Neural cell (in vitro differentiated cells): ENCODE results near the gene PRKCQ.

ENCODE experiments used
- CTCF ChIP-seq: fragments of 450-650 bp; IDR thresholded peaks from 2 replicates; pipeline ENCODE4 v1.5.1; 2014; ENCODE audit warnings: antibody characterized with exemption, mild to moderate bottlenecking, moderate library complexity; ENCODE audit not compliant: poor library complexity, severe bottlenecking
- EP300 ChIP-seq: fragments of 450-650 bp; conservative IDR thresholded peaks from 2 replicates; pipeline ENCODE4 v1.6.1; 2014; ENCODE audit warnings: antibody characterized with exemption, mild to moderate bottlenecking, moderate library complexity; ENCODE audit not compliant: poor library complexity, severe bottlenecking
- POLR2AphosphoS5 ChIP-seq: IDR thresholded peaks from 2 replicates; pipeline ENCODE4 v1.6.1; 2012
- TAF1 ChIP-seq: IDR thresholded peaks from 2 replicates; pipeline ENCODE4 v1.6.1; 2012; ENCODE audit warnings: low read depth

GRCh38 chr10:6430423-6430980 lies 149.6 kb downstream of the PRKCQ start:
- no peak for TF ChIP-seq CTCF
- TF ChIP-seq POLR2AphosphoS5 = no peak
- TF ChIP-seq EP300 = no peak
- no peak for TF ChIP-seq TAF1
